BE2C (cell line): ENCODE measurements around the gene DNAAF9.

Experiments used
- DNase-seq: peaks from one replicate; pipeline ENCODE4 v3.0.0-alpha.2; 2020
- H3K27me3 ChIP-seq: fragments of 250-450 bp; sonication (Bioruptor Pico); 2 replicates; pipeline ENCODE4 v1.5.1; 2020; ENCODE audit warnings: mild to moderate bottlenecking
- H3K36me3 ChIP-seq: fragments of 250-450 bp; sonication (Bioruptor Pico); 2 replicates; pipeline ENCODE4 v1.5.1; 2020; ENCODE audit warnings: mild to moderate bottlenecking
- H3K4me1 ChIP-seq: fragments of 250-450 bp; sonication (Bioruptor Pico); 2 replicates; pipeline ENCODE4 v1.5.1; 2020
- H3K4me3 ChIP-seq: 2 replicates; pipeline ENCODE4 v1.5.1; 2011; ENCODE audit warnings: low read depth, low read length
- H3K9me3 ChIP-seq: fragments of 250-450 bp; sonication (Bioruptor Pico); 2 replicates; pipeline ENCODE4 v1.5.1; 2020
- CTCF ChIP-seq: IDR thresholded peaks from 2 replicates; pipeline ENCODE4 v1.5.1; 2012; ENCODE audit warnings: mild to moderate bottlenecking, low read depth, low read length

DNAAF9 gene

GRCh38 chr20:3414122-3414521 is 6.7 kb upstream of the DNAAF9 start:
- DNase-seq = no peak
- no peak for TF ChIP-seq CTCF
- Histone ChIP-seq H3K4me3 (no peak overlapping the region), H3K4me1 (no peaks in the 10 kb centered on the region), H3K27me3 (peaks cover 3% of the 10 kb centered on the region; the same call in 1 of the 2 replicates), H3K9me3 (no peaks in the 10 kb centered on the region), H3K36me3 (no peaks in the 10 kb centered on the region)

- no peak for TF ChIP-seq CTCF
- H3K4me3 ChIP-seq = no peak overlapping the region
- peaks cover 3% of the 10 kb centered on the region; the same call in 1 of the 2 replicates for H3K27me3 ChIP-seq
- no peaks in the 10 kb centered on the region for H3K9me3 ChIP-seq
- no peaks in the 10 kb centered on the region for H3K4me1 ChIP-seq
- H3K36me3 ChIP-seq = no peaks in the 10 kb centered on the region
- DNase-seq = no peak
These were observed 6.0 kb upstream of the DNAAF9 start for GRCh38 chr20:3413393-3413889.

GRCh38 chr20:3412600-3413392 is 5.3 kb upstream of the DNAAF9 start:
- Histone ChIP-seq H3K4me3 (no peak overlapping the region), H3K9me3 (no peaks in the 10 kb centered on the region), H3K36me3 (no peaks in the 10 kb centered on the region), H3K27me3 (peaks cover 3% of the 10 kb centered on the region; the same call in 1 of the 2 replicates), H3K4me1 (no peaks in the 10 kb centered on the region)
- no peak for DNase-seq
- TF ChIP-seq CTCF = no peak

- 0 out of 2 replicates have a peak, but pooled peaks cover 4% of the 10 kb centered on the region for H3K4me1 ChIP-seq
- DNase-seq = no peak
These were observed 3.0 kb upstream of the DNAAF9 start for GRCh38 chr20:3410464-3410863.

GRCh38 chr20:3409417-3409816 is 1.9 kb upstream of the DNAAF9 start:
- Histone ChIP-seq H3K9me3 (no peaks in the 10 kb centered on the region), H3K36me3 (no peaks in the 10 kb centered on the region; the same call in 1 of the 2 replicates), H3K4me3 (no peak overlapping the region), H3K4me1 (0 out of 2 replicates have a peak, but pooled peaks cover 4% of the 10 kb centered on the region), H3K27me3 (peaks cover 3% of the 10 kb centered on the region; the same call in 1 of the 2 replicates)
- no peak for TF ChIP-seq CTCF
- DNase-seq = no peak

More at GRCh38 chr20:3410464-3410863, 3.0 kb upstream of the DNAAF9 start:
- Histone ChIP-seq H3K4me3 (no peak overlapping the region), H3K36me3 (no peaks in the 10 kb centered on the region; the same call in 1 of the 2 replicates), H3K27me3 (peaks cover 3% of the 10 kb centered on the region; the same call in 1 of the 2 replicates), H3K9me3 (no peaks in the 10 kb centered on the region)
- no peak for TF ChIP-seq CTCF
